ENCODE data around the gene HEBP1. TPM values are rescaled to one million over a fixed set of nuclear protein-coding genes. Genes with fewer than 3 reads are reported as not detected.

HEBP1 gene
- total RNA-seq, 1 donor from 2014 or later: 28.9 TPM

- no peak overlapping the region for H3K4me3 Mint-ChIP-seq (ENCODE audit: unreplicated experiment)
- no peaks in the 10 kb centered on the region for H3K9me3 ChIP-seq (ENCODE audit: insufficient read depth, low read depth, low read length)
- peaks cover under 1% of the 10 kb centered on the region for H3K4me1 Mint-ChIP-seq (ENCODE audit: low read depth, unreplicated experiment)
- no peak overlapping the region for H3K27ac Mint-ChIP-seq (ENCODE audit: unreplicated experiment)
- no peak for DNase-seq (ENCODE audit: low read depth)
- FAIRE-seq: no peak
- H3K9ac ChIP-seq (ENCODE audit: low read length): no peak overlapping the region
- H3K4me3 ChIP-seq (ENCODE audit: insufficient read depth, low read depth, low read length): no peak overlapping the region
- H3K4me1 ChIP-seq (ENCODE audit: insufficient read depth, low read length): peaks cover under 1% of the 10 kb centered on the region
- no peaks in the 10 kb centered on the region for H4K20me1 ChIP-seq (ENCODE audit: insufficient read depth, low read length)
- H2AFZ ChIP-seq (ENCODE audit: low read depth, low read length): no peak overlapping the region
- peaks cover 3% of the 10 kb centered on the region for H3K27me3 Mint-ChIP-seq (ENCODE audit: low read depth, unreplicated experiment)
- no peaks in the 10 kb centered on the region for H3K79me2 ChIP-seq (ENCODE audit: insufficient read depth, low read length)
- no peaks in the 10 kb centered on the region for H3K36me3 ChIP-seq (ENCODE audit: insufficient read depth, low read length)
- H3K27ac ChIP-seq (ENCODE audit: low read depth, low read length): no peak overlapping the region
- no peak overlapping the region for H3K4me2 ChIP-seq (ENCODE audit: low read length)
- H3K27me3 ChIP-seq (ENCODE audit: insufficient read depth, low read length): peaks cover 2% of the 10 kb centered on the region
- no peaks in the 10 kb centered on the region for H3K9me3 Mint-ChIP-seq (ENCODE audit: unreplicated experiment)
- no peaks in the 10 kb centered on the region for H3K36me3 Mint-ChIP-seq (ENCODE audit: low read depth, unreplicated experiment)
- TF ChIP-seq EZH2 (IDR thresholded peaks at IDR 0.05; ENCODE audit: insufficient read depth, low read length) (no peak), CTCF (IDR thresholded peaks at IDR 0.05; ENCODE audit: insufficient read depth, low read depth, low read length) (no peak)
Measured at GRCh38 chr12:13033476-13033875, 33.4 kb upstream of the HEBP1 start.

GRCh38 chr12:13032164-13032563, 32.1 kb upstream of the HEBP1 start:
- H3K4me1 Mint-ChIP-seq (ENCODE audit: low read depth, unreplicated experiment): no peaks in the 10 kb centered on the region
- no peaks in the 10 kb centered on the region for H4K20me1 ChIP-seq (ENCODE audit: insufficient read depth, low read length)
- FAIRE-seq (no peak), DNase-seq (ENCODE audit: low read depth) (no peak)
- H3K27me3 ChIP-seq (ENCODE audit: insufficient read depth, low read length): peaks cover 2% of the 10 kb centered on the region
- no peaks in the 10 kb centered on the region for H3K79me2 ChIP-seq (ENCODE audit: insufficient read depth, low read length)
- no peak overlapping the region for H3K4me2 ChIP-seq (ENCODE audit: low read length)
- TF ChIP-seq EZH2 (IDR thresholded peaks at IDR 0.05; ENCODE audit: insufficient read depth, low read length): no peak
- TF ChIP-seq CTCF (IDR thresholded peaks at IDR 0.05; ENCODE audit: insufficient read depth, low read depth, low read length): no peak
- H3K27ac ChIP-seq (ENCODE audit: low read depth, low read length): no peak overlapping the region
- no peak overlapping the region for H2AFZ ChIP-seq (ENCODE audit: low read depth, low read length)
- H3K9ac ChIP-seq (ENCODE audit: low read length): no peak overlapping the region
- H3K9me3 Mint-ChIP-seq (ENCODE audit: unreplicated experiment): no peaks in the 10 kb centered on the region
- H3K9me3 ChIP-seq (ENCODE audit: insufficient read depth, low read depth, low read length): no peaks in the 10 kb centered on the region
- peaks cover 3% of the 10 kb centered on the region for H3K27me3 Mint-ChIP-seq (ENCODE audit: low read depth, unreplicated experiment)
- no peak overlapping the region for H3K27ac Mint-ChIP-seq (ENCODE audit: unreplicated experiment)
- no peaks in the 10 kb centered on the region for H3K36me3 ChIP-seq (ENCODE audit: insufficient read depth, low read length)
- no peak overlapping the region for H3K4me3 Mint-ChIP-seq (ENCODE audit: unreplicated experiment)
- H3K36me3 Mint-ChIP-seq (ENCODE audit: low read depth, unreplicated experiment): no peaks in the 10 kb centered on the region
- no peak overlapping the region for H3K4me3 ChIP-seq (ENCODE audit: insufficient read depth, low read depth, low read length)
- H3K4me1 ChIP-seq (ENCODE audit: insufficient read depth, low read length): no peaks in the 10 kb centered on the region

GRCh38 chr12:13030541-13031291, 30.7 kb upstream of the HEBP1 start:
- DNase-seq (ENCODE audit: low read depth) (no peak), FAIRE-seq (no peak)
- TF ChIP-seq EZH2 (IDR thresholded peaks at IDR 0.05; ENCODE audit: insufficient read depth, low read length): no peak
- no peak for TF ChIP-seq CTCF (IDR thresholded peaks at IDR 0.05; ENCODE audit: insufficient read depth, low read depth, low read length)
- Histone ChIP-seq H3K9ac (ENCODE audit: low read length) (no peak overlapping the region), H3K4me3 (ENCODE audit: insufficient read depth, low read depth, low read length) (no peak overlapping the region), H3K4me1 (ENCODE audit: insufficient read depth, low read length) (no peaks in the 10 kb centered on the region), H3K4me2 (ENCODE audit: low read length) (no peak overlapping the region), H3K79me2 (ENCODE audit: insufficient read depth, low read length) (no peaks in the 10 kb centered on the region), H3K27ac (ENCODE audit: low read depth, low read length) (no peak overlapping the region), H2AFZ (ENCODE audit: low read depth, low read length) (no peak overlapping the region), H4K20me1 (ENCODE audit: insufficient read depth, low read length) (no peaks in the 10 kb centered on the region), H3K36me3 (ENCODE audit: insufficient read depth, low read length) (no peaks in the 10 kb centered on the region), H3K9me3 (ENCODE audit: insufficient read depth, low read depth, low read length) (no peaks in the 10 kb centered on the region), H3K27me3 (ENCODE audit: insufficient read depth, low read length) (peaks cover 2% of the 10 kb centered on the region)
- no peak overlapping the region for H3K27ac Mint-ChIP-seq (ENCODE audit: unreplicated experiment)
- H3K4me3 Mint-ChIP-seq (ENCODE audit: unreplicated experiment): no peak overlapping the region
- H3K9me3 Mint-ChIP-seq (ENCODE audit: unreplicated experiment): no peaks in the 10 kb centered on the region
- peaks cover 3% of the 10 kb centered on the region for H3K27me3 Mint-ChIP-seq (ENCODE audit: low read depth, unreplicated experiment)
- no peaks in the 10 kb centered on the region for H3K36me3 Mint-ChIP-seq (ENCODE audit: low read depth, unreplicated experiment)
- no peaks in the 10 kb centered on the region for H3K4me1 Mint-ChIP-seq (ENCODE audit: low read depth, unreplicated experiment)

All from astrocyte (in vitro differentiated cells and primary cell).